ENCODE data around the gene TRIM44.
"Not testable (repeated sequence)": the region's sequence is repeated elsewhere in the genome, so short reads cannot be mapped to it uniquely, and the experiment has no call there.

TRIM44 gene

GRCh38 chr11:35855671-35856070 lies 193.1 kb downstream of the TRIM44 start:
- no peak for DNase-seq

DNA sequence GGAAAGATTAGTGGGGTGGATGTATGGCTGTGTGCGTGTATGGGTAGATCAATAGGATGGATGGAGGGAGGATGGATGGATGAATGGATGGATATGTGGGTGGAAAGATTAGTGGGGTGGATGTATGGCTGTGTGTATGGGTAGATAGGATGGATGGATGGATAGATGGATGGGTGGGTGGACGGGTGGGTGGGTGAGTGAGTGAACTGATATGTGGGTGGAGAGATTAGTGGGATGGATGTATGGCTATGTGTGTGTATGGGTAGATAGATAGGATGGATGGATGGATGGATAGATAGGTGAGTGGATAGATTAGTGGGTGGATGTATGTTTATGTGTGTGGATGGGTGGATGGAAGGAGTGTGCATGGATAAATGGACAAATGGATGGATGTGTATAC lies 193.7 kb downstream of the TRIM44 start:
- DNase-seq: no peak

GRCh38 chr11:35856756-35857155 lies 194.2 kb downstream of the TRIM44 start:
- no peak for DNase-seq

- DNase-seq: no peak
Observed at GRCh38 chr11:35857922-35858321, 195.3 kb downstream of the TRIM44 start.

GRCh38 chr11:35859301-35859700 lies 196.7 kb downstream of the TRIM44 start:
- no peak for DNase-seq

DNA sequence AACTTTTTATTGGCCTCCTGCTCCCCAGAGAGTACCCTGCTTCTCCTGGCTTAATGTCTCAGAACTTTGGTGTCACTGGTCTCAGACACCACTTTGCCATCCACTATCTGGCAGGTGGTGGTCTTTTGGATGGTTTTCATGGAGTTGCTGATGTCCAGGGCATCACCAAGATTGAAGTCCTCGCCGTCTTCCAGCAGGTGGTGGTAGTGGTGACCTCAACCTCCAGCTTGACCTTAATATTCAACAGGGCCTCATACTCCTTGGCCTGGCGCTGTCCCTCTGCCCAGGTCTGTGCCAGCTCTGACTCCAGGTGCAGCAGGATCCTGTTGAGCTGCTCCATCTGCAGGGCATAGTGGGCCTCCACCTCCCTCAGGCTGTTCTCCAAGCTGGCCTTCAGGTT lies 197.6 kb downstream of the TRIM44 start:
- DNase-seq: not testable (repeated sequence)

DNA sequence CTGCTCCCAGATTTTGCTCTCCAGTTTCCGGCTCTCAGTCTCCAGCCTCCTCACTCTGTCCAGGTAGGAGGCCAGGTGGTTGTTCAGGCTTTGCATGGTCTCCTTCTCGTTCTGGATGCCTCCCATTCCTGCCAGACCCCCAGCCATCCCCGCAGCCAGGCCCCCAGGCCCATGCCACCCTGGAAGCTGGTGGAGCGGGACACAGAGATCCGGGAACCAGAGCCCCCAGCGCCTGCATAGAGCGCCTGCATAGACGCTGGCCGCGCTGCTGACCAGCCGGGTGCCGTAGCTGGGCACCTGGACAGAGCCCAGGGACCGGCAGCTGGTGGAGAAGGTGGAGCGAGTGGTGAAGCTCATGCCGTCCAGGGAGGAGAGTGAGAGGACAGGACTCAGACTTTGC lies 198.6 kb downstream of the TRIM44 start:
- no peak for DNase-seq

DNA sequence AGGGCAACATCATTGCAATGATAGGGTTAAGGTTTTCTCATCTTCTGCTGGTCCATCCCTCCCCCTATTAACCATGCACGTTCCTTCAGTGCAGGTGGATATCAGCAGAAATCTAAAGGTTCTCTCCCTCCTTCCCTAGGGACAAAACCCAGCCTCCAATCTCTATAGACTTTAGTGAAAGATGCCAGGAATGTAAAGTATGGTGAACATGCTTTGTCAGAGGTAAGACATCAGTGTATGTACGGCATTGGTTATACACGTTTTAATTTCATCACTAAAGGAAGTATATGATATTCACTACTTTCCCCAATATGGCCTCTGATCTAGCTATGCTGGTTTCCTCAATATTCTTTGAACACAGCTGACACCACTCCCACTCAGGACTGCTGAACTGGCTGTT lies 200.1 kb downstream of the TRIM44 start:
- no peak for DNase-seq

- DNase-seq: no peak
Observed at GRCh38 chr11:35864131-35864530, 201.6 kb downstream of the TRIM44 start.

- DNase-seq: no peak
Observed at GRCh38 chr11:35866601-35867000, 204.0 kb downstream of the TRIM44 start.

Data from right kidney (tissue), 1 donor.